ENCODE results near the gene RAPGEF3.

Gene RAPGEF3

GRCh38 chr12:47802312-47802711 lies 43.6 kb upstream of the RAPGEF3 start:
- Histone ChIP-seq H3K36me3 (ENCODE audit: control insufficient read depth in 2 of 2, insufficient read depth in 1 of 2, low read length in 2 of 2) (peaks cover 0 to 40% of the 10 kb centered on the region in 2 experiments; a peak in 2 of 3 replicates), H3K4me1 (ENCODE audit: control insufficient read depth, insufficient read depth, low read length) (no peaks in the 10 kb centered on the region), H3K4me3 (ENCODE audit: low read depth, low read length) (no peak overlapping the region), H3K9me3 (ENCODE audit: control insufficient read depth, insufficient read depth, low read depth, low read length) (no peaks in the 10 kb centered on the region), H3K27ac (ENCODE audit: extremely low read depth, low read depth, low read length) (no peak overlapping the region)
- CTCF ChIA-PET = interaction anchor here (0.7 to 14.1 kb wide), 12 partner anchors 11 to 133 kb away, joined by 3 to 234 read pairs (median 3); no protein-coding TSS in a partner anchor
- no peak for TF ChIP-seq SP7 (tag by site-specific recombination; IDR thresholded peaks at IDR 0.05)
- TF ChIP-seq ZNF670 (tag by site-specific recombination; IDR thresholded peaks at IDR 0.05; ENCODE audit: low read depth) = no peak
- no peak for TF ChIP-seq ZNF677 (tag by site-specific recombination; IDR thresholded peaks at IDR 0.05)
- no peak for TF ChIP-seq ZNF501 (tag by site-specific recombination; IDR thresholded peaks at IDR 0.05)
- TF ChIP-seq MYNN (tag by site-specific recombination; IDR thresholded peaks at IDR 0.05; ENCODE audit: borderline replicate concordance) = no peak
- TF ChIP-seq ZNF354C (tag by site-specific recombination; IDR thresholded peaks at IDR 0.05; ENCODE audit: borderline replicate concordance, low read depth) = no peak
- TF ChIP-seq ZBTB21 (tag by site-specific recombination; IDR thresholded peaks at IDR 0.05) = no peak
- TF ChIP-seq PRDM10 (tag by site-specific recombination; IDR thresholded peaks at IDR 0.05) = no peak
- no peak for TF ChIP-seq ZNF701 (tag by site-specific recombination; IDR thresholded peaks at IDR 0.05)
- TF ChIP-seq ZNF335 (tag by site-specific recombination; conservative IDR thresholded peaks at IDR 0.05) = no peak
- TF ChIP-seq ZNF114 (tag by site-specific recombination; IDR thresholded peaks at IDR 0.05) = no peak
- TF ChIP-seq GLI2 (tag by site-specific recombination; IDR thresholded peaks at IDR 0.05; ENCODE audit: borderline replicate concordance, low read depth) = no peak
- no peak for TF ChIP-seq ZBTB1 (tag by site-specific recombination; IDR thresholded peaks at IDR 0.05)
- no peak for TF ChIP-seq ZSCAN5A (tag by site-specific recombination; IDR thresholded peaks at IDR 0.05)
- no peak for TF ChIP-seq ZNF510 (tag by site-specific recombination; IDR thresholded peaks at IDR 0.05; ENCODE audit: insufficient replicate concordance)
- no peak for TF ChIP-seq SCRT2 (tag by site-specific recombination; IDR thresholded peaks at IDR 0.05)
- TF ChIP-seq ZNF175 (tag by site-specific recombination; IDR thresholded peaks at IDR 0.05) = no peak
- no peak for TF ChIP-seq ZNF792 (tag by site-specific recombination; IDR thresholded peaks at IDR 0.05)
- POLR2A ChIA-PET = interaction anchor here (0.7 to 1.3 kb wide), 3 partner anchors 10 to 26 kb away, joined by 3 to 6 read pairs (median 3); no protein-coding TSS in a partner anchor

- POLR2A ChIA-PET = interaction anchor here (0.7 to 1.3 kb wide), 3 partner anchors 10 to 27 kb away, joined by 3 to 6 read pairs (median 3); no protein-coding TSS in a partner anchor
- peaks cover 0 to 44% of the 10 kb centered on the region in 2 experiments; a peak in 2 of 3 replicates for H3K36me3 ChIP-seq (ENCODE audit: control insufficient read depth in 2 of 2, insufficient read depth in 1 of 2, low read length in 2 of 2)
These were observed 43.2 kb upstream of the RAPGEF3 start for GRCh38 chr12:47801904-47802246.

More at GRCh38 chr12:47801904-47802246, 43.2 kb upstream of the RAPGEF3 start:
- Histone ChIP-seq H3K4me3 (ENCODE audit: low read depth, low read length) (no peak overlapping the region), H3K4me1 (ENCODE audit: control insufficient read depth, insufficient read depth, low read length) (no peaks in the 10 kb centered on the region), H3K27ac (ENCODE audit: extremely low read depth, low read depth, low read length) (no peak overlapping the region), H3K9me3 (ENCODE audit: control insufficient read depth, insufficient read depth, low read depth, low read length) (no peaks in the 10 kb centered on the region)
- CTCF ChIA-PET = interaction anchor here (0.6 to 14.1 kb wide), 12 partner anchors 11 to 133 kb away, joined by 3 to 234 read pairs (median 3); no protein-coding TSS in a partner anchor
- TF ChIP-seq ZNF223 (tag by site-specific recombination; IDR thresholded peaks at IDR 0.05) (no peak), ZNF394 (tag by site-specific recombination; IDR thresholded peaks at IDR 0.05; ENCODE audit: borderline replicate concordance) (peak; percentile 22; the same call in 1 of the 2 replicates), ZNF600 (tag by site-specific recombination; IDR thresholded peaks at IDR 0.05) (0 out of 2 replicates have a peak, but pooled peaks have one; percentile 24)
